PC-9 (cell line): Measurements from ENCODE around the gene CBR1. TPM values are rescaled to one million over a fixed set of nuclear protein-coding genes. Genes with fewer than 3 reads are reported as not detected.

Experiments
- BruUV-seq: library from RNA; stranded (reverse); fragments of 400-500 nt; replicated peaks from 2 replicates; lab custom pipeline; 2021; lab: Mats Ljungman, UMichigan
- CTCF ChIA-PET: fragments of 300-600 bp; sonication (Branson Sonifier 250); formaldehyde crosslinking; loops from one replicate; lab custom pipeline; 2022; ENCODE audit warnings: antibody characterized with exemption; lab: Charles Lee
- POLR2A ChIA-PET: fragments of 300-600 bp; sonication (Branson Sonifier 250); formaldehyde crosslinking; loops from one replicate; lab custom pipeline; 2022; ENCODE audit warnings: antibody characterized with exemption; ENCODE audit not compliant: unreplicated experiment; lab: Charles Lee
- DNase-seq, 2 experiments: peaks; one replicate each; pipeline versions ENCODE4 v3.0.0 to v3.0.0-alpha.2; 2015 to 2022; ENCODE audit warnings: mixed read lengths in 1 of 2
- H2AFZ ChIP-seq: fragments of 200-600 bp; sonication (generic); 2 replicates; pipeline ENCODE4 v1.8.1; 2017; ENCODE audit warnings: antibody characterized with exemption
- H3F3A ChIP-seq: fragments of 200-600 bp; sonication (generic); 2 replicates; pipeline ENCODE4 v1.8.1; 2017; ENCODE audit warnings: antibody characterized with exemption, mild to moderate bottlenecking, low read depth; ENCODE audit not compliant: insufficient read depth
- H3K27ac ChIP-seq: fragments of 200-600 bp; sonication (generic); 2 replicates; pipeline ENCODE4 v1.6.1; 2016; ENCODE audit warnings: mixed run types
- H3K27me3 ChIP-seq: fragments of 200-600 bp; sonication (generic); 2 replicates; pipeline ENCODE4 v1.6.1; 2016; ENCODE audit warnings: low read depth, mixed run types; ENCODE audit not compliant: insufficient read depth
- H3K36me3 ChIP-seq: fragments of 200-600 bp; sonication (generic); 2 replicates; pipeline ENCODE4 v1.6.1; 2016; ENCODE audit warnings: low read depth, mixed run types
- H3K4me1 ChIP-seq: fragments of 200-600 bp; sonication (generic); replicated peaks from 2 replicates; pipeline ENCODE4 v1.6.1; 2016; ENCODE audit warnings: mixed run types; ENCODE audit not compliant: insufficient read depth
- H3K4me2 ChIP-seq: fragments of 200-600 bp; sonication (generic); 2 replicates; pipeline ENCODE4 v1.6.1; 2017; ENCODE audit warnings: mixed run types
- H3K4me3 ChIP-seq: fragments of 200-600 bp; sonication (generic); 2 replicates; pipeline ENCODE4 v1.6.1; 2016; ENCODE audit warnings: mixed run types
- H3K79me2 ChIP-seq: fragments of 200-600 bp; sonication (generic); 2 replicates; pipeline ENCODE4 v1.6.1; 2017; ENCODE audit warnings: low read depth, mixed run types
- H3K9me2 ChIP-seq: fragments of 200-600 bp; sonication (generic); 2 replicates; pipeline ENCODE4 v1.8.1; 2017; ENCODE audit warnings: mild to moderate bottlenecking; ENCODE audit not compliant: insufficient read depth
- H3K9me3 ChIP-seq: fragments of 200-600 bp; sonication (generic); 2 replicates; pipeline ENCODE4 v1.8.1; 2016; ENCODE audit warnings: low read depth; ENCODE audit not compliant: insufficient read depth
- H4K20me1 ChIP-seq: fragments of 200-600 bp; sonication (generic); 2 replicates; pipeline ENCODE4 v1.8.1; 2017; ENCODE audit not compliant: insufficient read depth
- CTCF ChIP-seq: fragments of 200-600 bp; sonication (generic); conservative IDR thresholded peaks from 2 replicates; pipeline ENCODE4 v1.6.1; 2017; ENCODE audit warnings: mixed run types, antibody characterized with exemption, mild to moderate bottlenecking, moderate library complexity
- EZH2 ChIP-seq: fragments of 200-600 bp; sonication (generic); IDR thresholded peaks from 2 replicates; pipeline ENCODE4 v1.8.0; 2017; ENCODE audit warnings: antibody characterized with exemption, low read depth
- intact Hi-C: fragments of 100-400 bp; cut with micrococcal nuclease; formaldehyde crosslinking; loops from one replicate; pipeline ENCODE4 v1.10.0; 2022; ENCODE audit not compliant: unreplicated experiment
- total RNA-seq: library from RNA; stranded (reverse); gene quantifications from 2 replicates; pipeline ENCODE4 v1.2.3, GENCODE V29; 2021

The CBR1 gene
- total RNA-seq, 1 experiment from 2014 or later, result 80.2 TPM

- Histone ChIP-seq H3K27me3 (no peaks in the 10 kb centered on the region), H3K79me2 (peaks cover 11% of the 10 kb centered on the region), H3K4me1 (peaks cover 15% of the 10 kb centered on the region), H3K27ac (no peak overlapping the region), H3K4me3 (no peak overlapping the region), H4K20me1 (no peaks in the 10 kb centered on the region), H3K9me2 (no peaks in the 10 kb centered on the region), H3F3A (peaks cover 6% of the 10 kb centered on the region; the same call in 1 of the 2 replicates), H3K4me2 (no peak overlapping the region), H3K9me3 (no peaks in the 10 kb centered on the region), H3K36me3 (peaks cover 9% of the 10 kb centered on the region; the same call in 1 of the 2 replicates), H2AFZ (no peak overlapping the region)
- TF ChIP-seq EZH2 (no peak), CTCF (no peak)
- no peak for DNase-seq
- BruUV-seq, result no TSS peak
- ChIA-PET POLR2A (no interaction called here), CTCF (no interaction called here)
- intact Hi-C loops, result no loop called here
These were observed 5.3 kb downstream of the CBR1 start for GRCh38 chr21:36075171-36075570.

- intact Hi-C loops, result no loop called here
- peaks cover 9% of the 10 kb centered on the region; the same call in 1 of the 2 replicates for H3K36me3 ChIP-seq
- no peaks in the 10 kb centered on the region for H3K27me3 ChIP-seq
- TF ChIP-seq EZH2 (no peak), CTCF (no peak)
- no peaks in the 10 kb centered on the region for H3K9me3 ChIP-seq
- no peak overlapping the region for H3K27ac ChIP-seq
- no peak overlapping the region for H2AFZ ChIP-seq
- H3K4me1 ChIP-seq, result peaks cover 9% of the 10 kb centered on the region
- no TSS peak for BruUV-seq
- POLR2A ChIA-PET, result no interaction called here
- H3K4me3 ChIP-seq, result no peak overlapping the region
- no peaks in the 10 kb centered on the region for H3K9me2 ChIP-seq
- no peaks in the 10 kb centered on the region for H4K20me1 ChIP-seq
- peaks cover 6% of the 10 kb centered on the region; the same call in 1 of the 2 replicates for H3K79me2 ChIP-seq
- peaks cover 6% of the 10 kb centered on the region; the same call in 1 of the 2 replicates for H3F3A ChIP-seq
- DNase-seq, result no peak
- no peak overlapping the region for H3K4me2 ChIP-seq
- CTCF ChIA-PET, result no interaction called here
These were observed 6.1 kb downstream of the CBR1 start for GRCh38 chr21:36075953-36076352.

- Histone ChIP-seq H3K27ac (no peak overlapping the region), H3K9me2 (no peaks in the 10 kb centered on the region), H3K79me2 (no peaks in the 10 kb centered on the region), H3K4me1 (no peaks in the 10 kb centered on the region; the same call in 1 of the 2 replicates), H3K27me3 (no peaks in the 10 kb centered on the region), H3F3A (peaks cover 6% of the 10 kb centered on the region; the same call in 1 of the 2 replicates), H4K20me1 (no peaks in the 10 kb centered on the region), H3K4me2 (no peak overlapping the region), H3K4me3 (no peak overlapping the region), H2AFZ (no peak overlapping the region), H3K9me3 (no peaks in the 10 kb centered on the region), H3K36me3 (0 out of 2 replicates have a peak, but pooled peaks cover 8% of the 10 kb centered on the region)
- BruUV-seq, result no TSS peak
- ChIA-PET CTCF (no interaction called here), POLR2A (interaction anchor here (0.6 kb wide), 2 partner anchors 11 to 18 kb away, joined by 5 read pairs; no protein-coding TSS in a partner anchor)
- DNase-seq, result no peak
- TF ChIP-seq CTCF (no peak), EZH2 (no peak)
- intact Hi-C loops, result no loop called here
These were observed 7.2 kb downstream of the CBR1 start for GRCh38 chr21:36076878-36077655.
